Hepatocyte (in vitro differentiated cells): ENCODE data around the gene CRY2. TPM values are rescaled to one million over a fixed set of nuclear protein-coding genes. Genes with fewer than 3 reads are reported as not detected.

ENCODE experiments used
- DNase-seq: peaks from one replicate; pipeline ENCODE4 v3.0.0-alpha.2; 2016; ENCODE audit warnings: low spot score
- H2AFZ ChIP-seq: fragments of 200-600 bp; sonication (generic); 2 replicates; pipeline ENCODE4 v1.6.0; 2016; ENCODE audit warnings: antibody characterized with exemption, mild to moderate bottlenecking
- H3K27ac ChIP-seq: fragments of 200-600 bp; sonication (generic); 2 replicates; pipeline ENCODE4 v1.5.1; 2016; ENCODE audit warnings: mild to moderate bottlenecking
- H3K27me3 ChIP-seq: fragments of 200-600 bp; sonication (generic); 2 replicates; pipeline ENCODE4 v1.6.1; 2016
- H3K36me3 ChIP-seq: fragments of 200-600 bp; sonication (generic); replicated peaks from 2 replicates; pipeline ENCODE4 v1.5.1; 2016; ENCODE audit warnings: low read depth; ENCODE audit not compliant: insufficient read depth
- H3K4me1 ChIP-seq: fragments of 200-600 bp; sonication (generic); 2 replicates; pipeline ENCODE4 v1.5.1; 2016; ENCODE audit warnings: mild to moderate bottlenecking, moderate library complexity; ENCODE audit not compliant: insufficient read depth
- H3K4me2 ChIP-seq: fragments of 200-600 bp; sonication (generic); 2 replicates; pipeline ENCODE4 v1.6.0; 2016
- H3K4me3 ChIP-seq: fragments of 200-600 bp; sonication (generic); 2 replicates; pipeline ENCODE4 v1.5.1; 2016; ENCODE audit warnings: mild to moderate bottlenecking
- H3K79me2 ChIP-seq: fragments of 200-600 bp; sonication (generic); 2 replicates; pipeline ENCODE4 v1.6.0; 2017; ENCODE audit warnings: mild to moderate bottlenecking
- H3K9me2 ChIP-seq: fragments of 200-600 bp; sonication (generic); replicated peaks from 2 replicates; pipeline ENCODE4 v1.6.0; 2017; ENCODE audit warnings: mild to moderate bottlenecking; ENCODE audit not compliant: insufficient read depth
- H3K9me3 ChIP-seq: fragments of 200-600 bp; sonication (generic); 2 replicates; pipeline ENCODE4 v1.5.1; 2016; ENCODE audit warnings: low read depth, mild to moderate bottlenecking
- H4K20me1 ChIP-seq: fragments of 200-600 bp; sonication (generic); 2 replicates; pipeline ENCODE4 v1.6.0; 2016; ENCODE audit warnings: mild to moderate bottlenecking; ENCODE audit not compliant: insufficient read depth, poor library complexity, severe bottlenecking
- CTCF ChIP-seq: fragments of 200-600 bp; sonication (generic); IDR thresholded peaks from 2 replicates; pipeline ENCODE4 v1.5.1; 2016; ENCODE audit warnings: antibody characterized with exemption, mild to moderate bottlenecking; ENCODE audit not compliant: poor library complexity
- EZH2 ChIP-seq: fragments of 200-600 bp; sonication (generic); IDR thresholded peaks from 2 replicates; pipeline ENCODE4 v1.6.1; 2016; ENCODE audit warnings: antibody characterized with exemption, mild to moderate bottlenecking, borderline replicate concordance
- EZH2phosphoT487 ChIP-seq: fragments of 200-600 bp; sonication (generic); IDR thresholded peaks from one replicate; pipeline ENCODE4 v1.6.1; 2018; ENCODE audit warnings: antibody characterized with exemption, mild to moderate bottlenecking, low read depth, moderate library complexity; ENCODE audit not compliant: unreplicated experiment, severe bottlenecking
- WGBS: methylation state at CpG from one replicate; pipeline ENCODE4 v1.1.6; 2016; ENCODE audit warnings: low lambda C conversion rate; ENCODE audit errors: missing lambda C conversion rate; 5-methylcytosine and 5-hydroxymethylcytosine counted together
- polyA plus RNA-seq: library from polyadenylated mRNA; unstranded; fragments of >200 nt; fragmentation: Nextera tagmentation; extraction: Ambion mirVana; gene quantifications from 2 replicates; pipeline ENCODE4 v1.2.1, GENCODE V29; 2016
- total RNA-seq: library from RNA; depleted of rRNA; stranded (reverse); fragments of >200 nt; gene quantifications from 2 replicates; pipeline ENCODE4 v1.2.3, GENCODE V29; 2014

The CRY2 gene
- total and polyA plus RNA-seq, 2 experiments from 2014 or later, result 23.8 to 27.6 TPM

- no peaks in the 10 kb centered on the region for H3K9me3 ChIP-seq
- H2AFZ ChIP-seq, result no peak overlapping the region
- no peaks in the 10 kb centered on the region for H3K36me3 ChIP-seq
- H3K4me3 ChIP-seq, result no peak overlapping the region
- no peak overlapping the region for H3K4me2 ChIP-seq
- H3K4me1 ChIP-seq, result peaks cover 4% of the 10 kb centered on the region
- H4K20me1 ChIP-seq, result no peaks in the 10 kb centered on the region
- whole genome bisulfite sequencing, result 89% methylated on average over 8 of the region's 8 CpGs
- H3K79me2 ChIP-seq, result no peaks in the 10 kb centered on the region
- no peaks in the 10 kb centered on the region for H3K9me2 ChIP-seq
- no peak for DNase-seq
- no peak for TF ChIP-seq CTCF
- TF ChIP-seq EZH2, result no peak
- TF ChIP-seq EZH2phosphoT487, result no peak
- no peaks in the 10 kb centered on the region for H3K27me3 ChIP-seq
- no peak overlapping the region for H3K27ac ChIP-seq
Measured at GRCh38 chr11:45930951-45931570, 83.8 kb downstream of the CRY2 start.

- no peak for DNase-seq
- H3K9me2 ChIP-seq, result no peaks in the 10 kb centered on the region
- peaks cover 4% of the 10 kb centered on the region for H3K4me1 ChIP-seq
- H3K27ac ChIP-seq, result no peak overlapping the region
- TF ChIP-seq EZH2phosphoT487 (no peak), CTCF (no peak), EZH2 (no peak)
- H4K20me1 ChIP-seq, result no peaks in the 10 kb centered on the region
- H2AFZ ChIP-seq, result no peak overlapping the region
- 87% methylated on average over 7 of the region's 10 CpGs for WGBS
- H3K36me3 ChIP-seq, result no peaks in the 10 kb centered on the region
- no peak overlapping the region for H3K4me3 ChIP-seq
- H3K79me2 ChIP-seq, result no peaks in the 10 kb centered on the region
- H3K27me3 ChIP-seq, result no peaks in the 10 kb centered on the region
- no peak overlapping the region for H3K4me2 ChIP-seq
- H3K9me3 ChIP-seq, result no peaks in the 10 kb centered on the region
Measured at GRCh38 chr11:45931739-45932138, 84.5 kb downstream of the CRY2 start.

DNA sequence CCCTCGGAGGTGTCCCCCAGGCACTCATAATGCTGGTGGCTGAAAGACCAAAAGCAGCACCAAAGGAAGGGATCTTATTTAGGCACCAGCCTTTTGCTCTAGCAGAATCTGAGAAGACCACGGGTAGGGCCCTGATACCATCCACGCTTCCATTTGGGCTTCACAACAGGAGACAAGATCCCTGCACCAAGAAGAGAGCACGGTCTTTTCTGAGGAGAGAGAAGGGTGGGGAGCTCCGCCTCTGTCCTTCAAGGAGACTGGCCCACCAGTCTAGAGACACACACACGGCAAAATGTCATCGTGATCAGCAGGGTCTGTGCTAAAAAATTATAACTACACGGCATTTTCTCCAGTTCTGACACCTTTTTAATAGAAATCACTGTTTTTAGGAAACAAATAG is 84.9 kb downstream of the CRY2 start:
- Histone ChIP-seq H2AFZ (no peak overlapping the region), H3K36me3 (no peaks in the 10 kb centered on the region), H3K27me3 (no peaks in the 10 kb centered on the region), H3K4me1 (peaks cover 4% of the 10 kb centered on the region), H3K27ac (no peak overlapping the region), H3K79me2 (no peaks in the 10 kb centered on the region), H3K9me3 (no peaks in the 10 kb centered on the region), H3K4me3 (no peak overlapping the region), H3K4me2 (no peak overlapping the region), H4K20me1 (no peaks in the 10 kb centered on the region), H3K9me2 (no peaks in the 10 kb centered on the region)
- TF ChIP-seq EZH2 (no peak), EZH2phosphoT487 (no peak), CTCF (no peak)
- 94% methylated on average over 8 of the region's 8 CpGs for WGBS
- DNase-seq, result no peak

Other genes starting within 250 kb of the CRY2 start
- 1.3 and 2.9 TPM in 2 replicates for gene CHST1, start 181.9 kb upstream of the CRY2 start, total RNA-seq
- gene CHST1, start 181.9 kb upstream of the CRY2 start, polyA plus RNA-seq, result 1.9 and 2.9 TPM in 2 replicates
- gene SLC35C1, start 42.3 kb upstream of the CRY2 start, total RNA-seq, result 11.1 and 12.7 TPM in 2 replicates
- gene SLC35C1, start 42.3 kb upstream of the CRY2 start, polyA plus RNA-seq, result 22.1 and 25.0 TPM in 2 replicates
- 5.2 and 7.6 TPM in 2 replicates for gene MAPK8IP1, start 38.2 kb downstream of the CRY2 start, total RNA-seq
- gene MAPK8IP1, start 38.2 kb downstream of the CRY2 start, polyA plus RNA-seq, result 7.2 and 8.3 TPM in 2 replicates
- not detected in 2 replicates for gene FREY1, start 59.8 kb downstream of the CRY2 start, total RNA-seq
- 0.21 TPM in 1 of 2 replicates, not detected in the other for gene FREY1, start 59.8 kb downstream of the CRY2 start, polyA plus RNA-seq
- gene PEX16, start 70.4 kb downstream of the CRY2 start, total RNA-seq, result 20.3 and 28.0 TPM in 2 replicates
- 32.8 and 37.3 TPM in 2 replicates for gene PEX16, start 70.4 kb downstream of the CRY2 start, polyA plus RNA-seq
- 4.3 and 4.7 TPM in 2 replicates for gene LARGE2, start 75.2 kb downstream of the CRY2 start, total RNA-seq
- 9.7 and 11.6 TPM in 2 replicates for gene LARGE2, start 75.2 kb downstream of the CRY2 start, polyA plus RNA-seq